Measurements from ENCODE around the gene TMEM109.

TMEM109 gene

GRCh38 chr11:60906132-60906972 lies 7.6 kb upstream of the TMEM109 start, which contains the start of gene PRPF19 (continued):
- no peak for TF ChIP-seq ZNF324 (tag by site-specific recombination; IDR thresholded peaks at IDR 0.05)
- no peak for TF ChIP-seq ZNF19 (tag by site-specific recombination; IDR thresholded peaks at IDR 0.05; ENCODE audit: low read depth)
- no peak for TF ChIP-seq KLF9 (tag by site-specific recombination; IDR thresholded peaks at IDR 0.05; ENCODE audit: low read depth)
- no peak for TF ChIP-seq ZNF354C (tag by site-specific recombination; IDR thresholded peaks at IDR 0.05; ENCODE audit: borderline replicate concordance, low read depth)
- 0 out of 2 replicates have a peak, but pooled peaks have one; percentile 18 for TF ChIP-seq CTCF (tag by site-specific recombination; IDR thresholded peaks at IDR 0.05)
- no peak for TF ChIP-seq ZNF114 (tag by site-specific recombination; IDR thresholded peaks at IDR 0.05)
- no peak for TF ChIP-seq GFI1B (tag by site-specific recombination; IDR thresholded peaks at IDR 0.05)
- no peak for TF ChIP-seq ZBTB7A (tag by site-specific recombination; IDR thresholded peaks at IDR 0.05; ENCODE audit: low read depth)
- TF ChIP-seq ZNF10 (tag by site-specific recombination; IDR thresholded peaks at IDR 0.05), result no peak
- TF ChIP-seq ZNF449 (tag by site-specific recombination; IDR thresholded peaks at IDR 0.05), result no peak
- TF ChIP-seq ZBTB26 (tag by site-specific recombination; optimal IDR thresholded peaks at IDR 0.05), result peak; percentile 73
- no peak for TF ChIP-seq ZNF677 (tag by site-specific recombination; IDR thresholded peaks at IDR 0.05)
- no peak for TF ChIP-seq ZFP3 (tag by site-specific recombination; IDR thresholded peaks at IDR 0.05; ENCODE audit: low read depth)
- peak; percentile 43; the same call in 1 of the 2 replicates for TF ChIP-seq ZIC2 (tag by site-specific recombination; IDR thresholded peaks at IDR 0.05)
- no peak for TF ChIP-seq ZNF311 (tag by site-specific recombination; IDR thresholded peaks at IDR 0.05; ENCODE audit: borderline replicate concordance)
- peak; percentile 89 for TF ChIP-seq ZBTB20 (tag by site-specific recombination; IDR thresholded peaks at IDR 0.05)
- TF ChIP-seq ZNF843 (tag by site-specific recombination; IDR thresholded peaks at IDR 0.05), result no peak
- no peak for TF ChIP-seq ZNF473 (tag by site-specific recombination; IDR thresholded peaks at IDR 0.05)
- TF ChIP-seq ZSCAN16 (tag by site-specific recombination; IDR thresholded peaks at IDR 0.05), result no peak
- no peak for TF ChIP-seq ZNF701 (tag by site-specific recombination; IDR thresholded peaks at IDR 0.05)
- TF ChIP-seq ZBTB44 (tag by site-specific recombination; IDR thresholded peaks at IDR 0.05), result no peak
- no peak for TF ChIP-seq ZBTB1 (tag by site-specific recombination; IDR thresholded peaks at IDR 0.05)
- peak; percentile 90 for TF ChIP-seq ZBTB11 (tag by site-specific recombination; conservative IDR thresholded peaks at IDR 0.05; ENCODE audit: low read depth)
- no peak for TF ChIP-seq ZNF513 (tag by site-specific recombination; IDR thresholded peaks at IDR 0.05)
- TF ChIP-seq HOXD13 (CRISPR knock-in tag; IDR thresholded peaks at IDR 0.05; ENCODE audit: borderline replicate concordance), result peak; percentile 87
- no peak for TF ChIP-seq OSR2 (tag by site-specific recombination; IDR thresholded peaks at IDR 0.05)

All from HEK293 (cell line).